Central memory CD8-positive, alpha-beta T cell (primary cell): ENCODE results near the gene FXYD7.
"Not testable (repeated sequence)": the region's sequence is repeated elsewhere in the genome, so short reads cannot be mapped to it uniquely, and the experiment has no call there.

ENCODE experiments used
- ATAC-seq: fragments of 150-1000 bp; cut with Tn5 transposase; replicated peaks from 2 replicates; pipeline ENCODE4 v1.10.0; 2022; ENCODE audit warnings: mild to moderate bottlenecking, moderate FRiP score, moderate number of reproducible peaks; ENCODE audit not compliant: poor library complexity, severe bottlenecking; ENCODE audit errors: extremely low read depth
- DNase-seq, 2 donors: peaks; one replicate each; pipeline ENCODE4 v3.0.0; 2021; ENCODE audit warnings: low spot score in 2 of 2
- H3K27ac Mint-ChIP-seq: one replicate; pipeline ENCODE4 v1.8.0; 2022; ENCODE audit warnings: low read depth, mild to moderate bottlenecking, moderate library complexity, mixed read lengths
- H3K27me3 Mint-ChIP-seq: one replicate; pipeline ENCODE4 v1.8.0; 2022; ENCODE audit warnings: mixed read lengths
- H3K36me3 Mint-ChIP-seq: one replicate; pipeline ENCODE4 v1.8.0; 2022; ENCODE audit warnings: mild to moderate bottlenecking, moderate library complexity, mixed read lengths; ENCODE audit not compliant: insufficient read depth
- H3K4me1 Mint-ChIP-seq: one replicate; pipeline ENCODE4 v1.8.0; 2022; ENCODE audit warnings: mixed read lengths
- H3K4me3 Mint-ChIP-seq: one replicate; pipeline ENCODE4 v1.8.0; 2022; ENCODE audit warnings: mild to moderate bottlenecking, moderate library complexity, mixed read lengths
- H3K9me3 Mint-ChIP-seq: one replicate; pipeline ENCODE4 v1.8.0; 2022; ENCODE audit warnings: mixed read lengths

The FXYD7 gene

GRCh38 chr19:35146746-35147459 lies 3.8 kb downstream of the FXYD7 start:
- ATAC-seq: no peak
- H3K9me3 Mint-ChIP-seq: no peaks in the 10 kb centered on the region

GRCh38 chr19:35149463-35149862 lies 6.4 kb downstream of the FXYD7 start:
- Mint-ChIP-seq H3K27me3 (no peaks in the 10 kb centered on the region), H3K4me1 (peaks cover 28% of the 10 kb centered on the region), H3K4me3 (no peak overlapping the region), H3K9me3 (no peaks in the 10 kb centered on the region), H3K27ac (no peak overlapping the region), H3K36me3 (peaks cover 3% of the 10 kb centered on the region)
- ATAC-seq (no peak), DNase-seq (no peak)

More at GRCh38 chr19:35146746-35147459, 3.8 kb downstream of the FXYD7 start:
- no peak for DNase-seq
- H3K4me3 Mint-ChIP-seq: no peak overlapping the region
- H3K27me3 Mint-ChIP-seq: no peaks in the 10 kb centered on the region
- H3K36me3 Mint-ChIP-seq: no peaks in the 10 kb centered on the region
- H3K4me1 Mint-ChIP-seq: peaks cover 32% of the 10 kb centered on the region
- H3K27ac Mint-ChIP-seq: no peak overlapping the region

- no peak overlapping the region for H3K27ac Mint-ChIP-seq
- H3K4me3 Mint-ChIP-seq: no peak overlapping the region
- no peaks in the 10 kb centered on the region for H3K27me3 Mint-ChIP-seq
- no peak for ATAC-seq
- H3K4me1 Mint-ChIP-seq: peaks cover 29% of the 10 kb centered on the region
- no peaks in the 10 kb centered on the region for H3K9me3 Mint-ChIP-seq
- H3K36me3 Mint-ChIP-seq: peaks cover 11% of the 10 kb centered on the region
- no peak for DNase-seq
Observed at GRCh38 chr19:35150445-35150844, 7.4 kb downstream of the FXYD7 start.

GRCh38 chr19:35151273-35152065 lies 8.4 kb downstream of the FXYD7 start:
- Mint-ChIP-seq H3K27ac (peak overlapping the region; percentile 39), H3K4me1 (peaks cover 38% of the 10 kb centered on the region), H3K27me3 (no peaks in the 10 kb centered on the region), H3K4me3 (peak overlapping the region; percentile 100), H3K36me3 (peaks cover 20% of the 10 kb centered on the region), H3K9me3 (no peaks in the 10 kb centered on the region)
- DNase-seq (no peak), ATAC-seq (no peak)

- not testable (repeated sequence) for H3K27me3 Mint-ChIP-seq, H3K9me3 Mint-ChIP-seq, DNase-seq, ATAC-seq
- H3K4me3 Mint-ChIP-seq: peak overlapping the region; percentile 100
- H3K4me1 Mint-ChIP-seq: peaks cover 44% of the 10 kb centered on the region
- peak overlapping the region; percentile 52 for H3K27ac Mint-ChIP-seq
- H3K36me3 Mint-ChIP-seq: peaks cover 27% of the 10 kb centered on the region
Observed at GRCh38 chr19:35153129-35153522, 10.1 kb downstream of the FXYD7 start.

DNA sequence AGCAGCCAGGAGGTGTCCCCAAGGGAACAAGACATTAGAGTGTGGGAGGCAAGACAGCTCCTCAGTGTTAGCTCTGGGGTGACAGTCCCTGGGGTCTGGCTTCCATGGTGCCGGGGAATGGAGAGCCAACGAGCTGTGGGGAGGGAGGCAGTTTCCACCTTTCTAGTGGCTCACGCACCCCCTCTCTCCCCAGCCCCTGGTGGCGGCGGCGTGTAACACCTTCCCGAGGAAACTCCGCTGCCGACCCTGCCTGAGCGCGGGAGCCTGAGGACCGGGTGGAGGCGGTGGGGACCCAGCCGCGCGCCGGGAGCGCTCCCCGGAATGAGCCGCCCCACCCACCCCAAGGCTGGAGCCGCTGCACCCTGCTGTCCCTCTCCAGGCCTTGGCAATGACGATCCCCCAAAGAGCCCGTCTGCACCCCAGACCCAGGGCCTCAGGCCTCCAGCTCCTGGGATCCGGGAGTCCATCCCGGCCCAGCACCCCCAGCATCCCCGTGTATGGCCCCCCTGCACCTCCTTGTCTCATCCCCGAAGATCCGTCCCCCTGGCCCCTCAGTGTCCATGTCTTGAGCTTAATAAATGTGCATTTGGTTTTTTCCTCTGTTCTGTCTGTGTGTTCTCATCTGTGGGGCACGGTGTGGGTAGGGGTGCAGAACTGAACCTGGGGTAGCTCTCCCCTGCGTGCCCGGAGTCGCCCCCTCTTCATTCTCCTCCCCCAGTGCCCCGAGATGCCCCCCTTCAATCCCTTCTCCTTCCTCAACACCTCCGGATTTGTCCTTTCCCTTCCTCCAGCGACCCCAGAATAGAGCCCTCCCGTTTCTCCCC lies 10.9 kb downstream of the FXYD7 start:
- ATAC-seq (peak; percentile 67), DNase-seq (peak; percentile 44 to 60)
- Mint-ChIP-seq H3K4me3 (peak overlapping the region; percentile 100), H3K9me3 (no peaks in the 10 kb centered on the region), H3K27ac (peak overlapping the region; percentile 99), H3K4me1 (peaks cover 51% of the 10 kb centered on the region), H3K36me3 (peaks cover 32% of the 10 kb centered on the region), H3K27me3 (no peaks in the 10 kb centered on the region)

GRCh38 chr19:35154525-35155406 lies 11.7 kb downstream of the FXYD7 start, which contains the start of gene FXYD5:
TSS of gene FXYD5 (plus strand) at chr19:35154735. CDS start at chr19:35155551, 816 bp downstream.
- ATAC-seq: peak; percentile 75
- peak; percentile 41 to 48 for DNase-seq
- H3K4me3 Mint-ChIP-seq: peak within 1 kb of the TSS; percentile 100
- H3K27me3 Mint-ChIP-seq: no peaks in the 10 kb centered on the region
- H3K36me3 Mint-ChIP-seq: peaks cover 41% of the 10 kb centered on the region
- H3K27ac Mint-ChIP-seq: peak within 1 kb of the TSS; percentile 99
- no peaks in the 10 kb centered on the region for H3K9me3 Mint-ChIP-seq
- H3K4me1 Mint-ChIP-seq: peaks cover 51% of the 10 kb centered on the region

- Mint-ChIP-seq H3K27me3 (no peaks in the 10 kb centered on the region), H3K9me3 (no peaks in the 10 kb centered on the region), H3K4me1 (peaks cover 51% of the 10 kb centered on the region), H3K4me3 (peak overlapping the region; percentile 100), H3K27ac (peak overlapping the region; percentile 99), H3K36me3 (peaks cover 43% of the 10 kb centered on the region)
- DNase-seq (no peak), ATAC-seq (peak; percentile 16)
Observed at GRCh38 chr19:35155441-35155840, 12.4 kb downstream of the FXYD7 start.

DNA sequence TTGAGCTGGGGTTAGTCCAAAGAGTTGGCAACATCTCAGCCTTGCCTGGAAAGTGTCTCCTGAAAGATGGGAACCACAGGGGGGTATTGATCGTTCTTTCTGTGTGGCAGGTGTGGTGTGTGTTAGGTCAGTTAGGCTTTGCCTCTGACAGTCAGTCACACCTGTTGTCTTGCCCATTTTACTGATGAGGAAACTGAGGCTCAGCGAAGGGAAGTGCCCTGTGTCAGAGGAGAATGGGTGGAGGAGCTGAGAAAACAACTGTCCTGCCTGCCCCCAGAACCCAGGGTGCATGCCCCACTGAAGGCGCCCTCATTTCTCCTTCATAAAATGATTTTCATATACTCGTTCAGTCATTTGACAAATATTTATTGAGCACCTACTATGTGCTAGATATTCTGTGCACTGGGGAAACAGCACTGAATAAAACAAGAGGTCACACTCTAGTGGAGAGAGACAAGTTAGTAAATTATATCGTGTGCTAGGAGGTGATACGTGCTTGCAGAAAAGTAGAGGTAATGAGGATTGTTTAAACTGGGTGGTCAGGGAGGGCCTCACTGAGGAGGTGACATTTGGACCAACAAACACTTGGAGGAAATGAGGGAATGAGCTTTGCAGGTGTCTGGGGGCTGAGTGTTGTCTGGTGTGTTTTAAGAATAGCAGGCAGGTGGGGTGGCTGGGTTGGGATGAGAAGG lies 13.1 kb downstream of the FXYD7 start:
- Mint-ChIP-seq H3K4me1 (peaks cover 51% of the 10 kb centered on the region), H3K4me3 (peak overlapping the region; percentile 100), H3K27me3 (no peaks in the 10 kb centered on the region)

GRCh38 chr19:35156673-35157014 lies 13.6 kb downstream of the FXYD7 start:
- Mint-ChIP-seq H3K4me1 (peaks cover 57% of the 10 kb centered on the region), H3K4me3 (peak overlapping the region; percentile 100), H3K36me3 (peaks cover 53% of the 10 kb centered on the region), H3K27ac (peak overlapping the region; percentile 99), H3K9me3 (no peaks in the 10 kb centered on the region), H3K27me3 (no peaks in the 10 kb centered on the region)
- ATAC-seq: no peak
- DNase-seq: no peak

More for the DNA sequence above, 13.1 kb downstream of the FXYD7 start:
- no peak for DNase-seq
- no peak for ATAC-seq
- no peaks in the 10 kb centered on the region for H3K9me3 Mint-ChIP-seq
- H3K27ac Mint-ChIP-seq: peak overlapping the region; percentile 99
- peaks cover 50% of the 10 kb centered on the region for H3K36me3 Mint-ChIP-seq

DNA sequence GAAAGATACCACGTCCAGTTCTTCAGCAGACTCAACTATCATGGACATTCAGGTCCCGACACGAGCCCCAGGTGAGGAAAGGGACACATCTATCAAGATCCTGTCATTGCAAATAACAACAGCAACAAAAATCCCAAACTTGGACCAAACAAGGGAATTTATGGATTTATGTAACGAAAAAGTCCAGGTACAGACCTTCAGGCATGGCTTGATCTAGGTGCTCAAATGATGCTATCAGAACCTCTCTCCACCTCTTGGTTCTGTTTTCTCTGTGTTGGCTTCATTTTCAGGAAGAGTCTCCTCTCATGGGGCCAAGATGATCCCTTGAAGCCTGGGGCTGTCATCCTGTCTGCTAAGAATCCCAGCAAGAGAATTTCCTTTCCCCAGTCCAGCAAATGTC lies 14.4 kb downstream of the FXYD7 start:
- peaks cover 61% of the 10 kb centered on the region for H3K36me3 Mint-ChIP-seq
- ATAC-seq (no peak), DNase-seq (no peak)
- H3K9me3 Mint-ChIP-seq: no peaks in the 10 kb centered on the region
- no peaks in the 10 kb centered on the region for H3K27me3 Mint-ChIP-seq
- H3K27ac Mint-ChIP-seq: no peak overlapping the region
- H3K4me3 Mint-ChIP-seq: no peak overlapping the region
- H3K4me1 Mint-ChIP-seq: peaks cover 57% of the 10 kb centered on the region
